H9 (cell line): ENCODE results near the gene FAM170B. TPM values are rescaled to one million over a fixed set of nuclear protein-coding genes. Genes with fewer than 3 reads are reported as not detected.

Source experiments
- DNase-seq: peaks from one replicate; pipeline ENCODE4 v3.0.0-alpha.2; 2017
- H2AFZ ChIP-seq: one replicate; pipeline ENCODE4 v1.6.1; 2013; ENCODE audit warnings: mild to moderate bottlenecking, low read length, control low read depth, moderate library complexity
- H2AK5ac ChIP-seq: 2 replicates; pipeline ENCODE4 v1.6.1; 2013; ENCODE audit warnings: low read length, control low read depth, mixed read lengths; ENCODE audit not compliant: insufficient read length
- H2BK120ac ChIP-seq: one replicate; pipeline ENCODE4 v1.6.1; 2013; ENCODE audit warnings: low read depth, mild to moderate bottlenecking, low read length, control low read depth, inconsistent platforms; ENCODE audit not compliant: poor library complexity, severe bottlenecking
- H2BK12ac ChIP-seq: 2 replicates; pipeline ENCODE4 v1.6.1; 2013; ENCODE audit warnings: low read length, control low read depth, mixed read lengths, low read depth; ENCODE audit not compliant: insufficient read length
- H2BK15ac ChIP-seq: 2 replicates; pipeline ENCODE4 v1.6.1; 2013; ENCODE audit warnings: low read depth, low read length, control low read depth
- H2BK20ac ChIP-seq: one replicate; pipeline ENCODE4 v1.6.1; 2013; ENCODE audit warnings: low read depth, mild to moderate bottlenecking, low read length, control low read depth, inconsistent platforms; ENCODE audit not compliant: poor library complexity, severe bottlenecking
- H2BK5ac ChIP-seq: 2 replicates; pipeline ENCODE4 v1.6.1; 2013; ENCODE audit warnings: low read length, control low read depth, mixed read lengths; ENCODE audit not compliant: insufficient read length
- H3K14ac ChIP-seq: 2 replicates; pipeline ENCODE4 v1.6.1; 2013; ENCODE audit warnings: low read length, control low read depth; ENCODE audit not compliant: insufficient read depth
- H3K18ac ChIP-seq: 2 replicates; pipeline ENCODE4 v1.6.1; 2013; ENCODE audit warnings: low read depth, mild to moderate bottlenecking, mixed read lengths, low read length, control low read depth; ENCODE audit not compliant: insufficient read length
- H3K23ac ChIP-seq: 2 replicates; pipeline ENCODE4 v1.6.1; 2013; ENCODE audit warnings: low read length, control low read depth, mixed read lengths, low read depth; ENCODE audit not compliant: insufficient read length
- H3K23me2 ChIP-seq: 2 replicates; pipeline ENCODE4 v1.6.1; 2013; ENCODE audit warnings: low read depth, mild to moderate bottlenecking, mixed read lengths, low read length, control low read depth; ENCODE audit not compliant: insufficient read length, poor library complexity, severe bottlenecking
- H3K27ac ChIP-seq: 2 replicates; pipeline ENCODE4 v1.5.1; 2013; ENCODE audit warnings: low read length, control low read depth, mixed read lengths, low read depth; ENCODE audit not compliant: insufficient read length
- H3K27me3 ChIP-seq: 2 replicates; pipeline ENCODE4 v1.6.1; 2013; ENCODE audit warnings: low read length, control low read depth, inconsistent platforms; ENCODE audit not compliant: insufficient read depth
- H3K4ac ChIP-seq: 2 replicates; pipeline ENCODE4 v1.6.1; 2013; ENCODE audit warnings: low read depth, mild to moderate bottlenecking, control low read depth, inconsistent platforms, low read length, moderate library complexity
- H3K4me1 ChIP-seq: 2 replicates; pipeline ENCODE4 v1.6.1; 2013; ENCODE audit warnings: low read length, control low read depth, inconsistent platforms; ENCODE audit not compliant: insufficient read depth
- H3K4me2 ChIP-seq: 2 replicates; pipeline ENCODE4 v1.6.1; 2013; ENCODE audit warnings: low read length, control low read depth, mixed read lengths; ENCODE audit not compliant: insufficient read length, insufficient read depth
- H3K56ac ChIP-seq: 2 replicates; pipeline ENCODE4 v1.6.1; 2013; ENCODE audit warnings: low read depth, mild to moderate bottlenecking, mixed read lengths, low read length, control low read depth; ENCODE audit not compliant: insufficient read length
- H3K79me1 ChIP-seq: 2 replicates; pipeline ENCODE4 v1.6.1; 2013; ENCODE audit warnings: low read depth, mild to moderate bottlenecking, moderate library complexity, low read length, control low read depth, inconsistent platforms; ENCODE audit not compliant: insufficient read depth, poor library complexity, severe bottlenecking
- H3K79me2 ChIP-seq: 2 replicates; pipeline ENCODE4 v1.6.1; 2013; ENCODE audit warnings: low read length, control low read depth, inconsistent platforms; ENCODE audit not compliant: insufficient read depth
- H3K9ac ChIP-seq: 2 replicates; pipeline ENCODE4 v1.6.1; 2013; ENCODE audit warnings: low read length, control low read depth, mixed read lengths; ENCODE audit not compliant: insufficient read length; ENCODE audit errors: extremely low read depth
- H3K9me3 ChIP-seq: one replicate; pipeline ENCODE4 v1.6.1; 2013; ENCODE audit warnings: low read depth, low read length, inconsistent platforms; ENCODE audit not compliant: control insufficient read depth
- H3T11ph ChIP-seq: one replicate; pipeline ENCODE4 v1.6.1; 2013; ENCODE audit warnings: mild to moderate bottlenecking, low read length, control low read depth, inconsistent platforms
- H4K20me1 ChIP-seq: one replicate; pipeline ENCODE4 v1.6.1; 2013; ENCODE audit not compliant: control insufficient read depth, insufficient read length, insufficient read depth
- H4K5ac ChIP-seq: 2 replicates; pipeline ENCODE4 v1.6.1; 2013; ENCODE audit warnings: low read depth, mild to moderate bottlenecking, mixed read lengths, low read length, control low read depth; ENCODE audit not compliant: insufficient read length
- H4K8ac ChIP-seq: replicated peaks from 2 replicates; pipeline ENCODE4 v1.6.1; 2013; ENCODE audit warnings: low read length, control low read depth, mixed read lengths, low read depth; ENCODE audit not compliant: insufficient read length
- H4K91ac ChIP-seq: 2 replicates; pipeline ENCODE4 v1.6.1; 2013; ENCODE audit warnings: low read depth, mild to moderate bottlenecking, moderate library complexity, mixed read lengths, low read length, control low read depth; ENCODE audit not compliant: insufficient read length
- H3K27ac Mint-ChIP-seq, 3 experiments: 2 replicates in 2 of 3; 3 replicates in 1 of 3; pipeline ENCODE4 v1.8.0; 2020 to 2021; ENCODE audit warnings: mixed read lengths in 3 of 3, mild to moderate bottlenecking in 1 of 3, moderate library complexity in 1 of 3
- H3K27me3 Mint-ChIP-seq: 2 replicates; pipeline ENCODE4 v1.8.0; 2021; ENCODE audit warnings: low read depth, mild to moderate bottlenecking, moderate library complexity, mixed read lengths
- H3K36me3 Mint-ChIP-seq, 3 experiments: 2 replicates in 2 of 3; 3 replicates in 1 of 3; pipeline ENCODE4 v1.8.0; 2020 to 2021; ENCODE audit warnings: low read depth in 3 of 3, mixed read lengths in 3 of 3; ENCODE audit not compliant: insufficient read depth in 1 of 3
- H3K4me1 Mint-ChIP-seq, 2 experiments: 2 replicates each; pipeline ENCODE4 v1.8.0; 2020; ENCODE audit warnings: mixed read lengths in 2 of 2
- H3K4me3 Mint-ChIP-seq, 2 experiments: 2 replicates in 1 of 2; 3 replicates in 1 of 2; pipeline ENCODE4 v1.8.0; 2020 to 2021; ENCODE audit warnings: mild to moderate bottlenecking in 2 of 2, mixed read lengths in 2 of 2, moderate library complexity in 1 of 2
- H3K9me3 Mint-ChIP-seq, 2 experiments: 2 replicates in 1 of 2; 3 replicates in 1 of 2; pipeline ENCODE4 v1.8.0; 2020; ENCODE audit warnings: mild to moderate bottlenecking in 2 of 2, mixed read lengths in 2 of 2, moderate library complexity in 1 of 2
- CTCF ChIP-seq: fragments of 200-600 bp; sonication (generic); conservative IDR thresholded peaks from 3 replicates; pipeline ENCODE4 v1.8.0; 2021; ENCODE audit warnings: antibody characterized with exemption, mild to moderate bottlenecking
- WGBS: extraction: QIAGEN DNeasy Blood & Tissue Kit; methylation state at CpG from one replicate; pipeline ENCODE4 v1.1.7; 2013; ENCODE audit warnings: missing lambda C conversion rate, low lambda C conversion rate, mixed read lengths; ENCODE audit not compliant: insufficient read length; ENCODE audit errors: extremely low coverage; 5-methylcytosine and 5-hydroxymethylcytosine counted together
- total RNA-seq: library from RNA; stranded (reverse); gene quantifications from 2 replicates; pipeline ENCODE4 v1.2.1, GENCODE V29; 2021

Gene FAM170B
- total RNA-seq, 1 experiment from 2014 or later = not detected

GRCh38 chr10:49081547-49082275 is 52.1 kb downstream of the FAM170B start:
- Histone ChIP-seq H3K27ac (no peak overlapping the region), H2AK5ac (no peak overlapping the region), H2BK20ac (no peak overlapping the region), H2BK120ac (no peak overlapping the region), H4K5ac (no peak overlapping the region), H3K79me2 (no peaks in the 10 kb centered on the region), H3K9me3 (no peaks in the 10 kb centered on the region), H3K23me2 (no peaks in the 10 kb centered on the region), H4K91ac (no peak overlapping the region), H3K27me3 (no peaks in the 10 kb centered on the region; the same call in 1 of the 2 replicates), H3T11ph (no peak overlapping the region), H2BK15ac (no peak overlapping the region), H3K79me1 (no peaks in the 10 kb centered on the region), H3K56ac (no peak overlapping the region), H3K4me2 (no peak overlapping the region), H2BK12ac (no peak overlapping the region), H2BK5ac (no peak overlapping the region), H3K18ac (no peak overlapping the region), H4K20me1 (no peaks in the 10 kb centered on the region), H3K23ac (no peak overlapping the region), H3K9ac (no peak overlapping the region), H4K8ac (no peak overlapping the region), H2AFZ (no peak overlapping the region), H3K14ac (no peak overlapping the region; the same call in 1 of the 2 replicates), H3K4me1 (peaks cover 3% of the 10 kb centered on the region; the same call in 1 of the 2 replicates), H3K4ac (no peak overlapping the region)
- H3K27ac Mint-ChIP-seq = peak overlapping the region; percentile 83 to 95 (median 87)
- peaks cover 14% of the 10 kb centered on the region for H3K27me3 Mint-ChIP-seq
- no peak for TF ChIP-seq CTCF
- peaks cover 0 to 5% (median 4%) of the 10 kb centered on the region in 3 experiments; a peak in 3 of 7 replicates for H3K36me3 Mint-ChIP-seq
- no peak overlapping the region; a peak in 1 of 5 replicates for H3K4me3 Mint-ChIP-seq
- WGBS = no CpG with 5 or more reads among the region's 9 CpGs
- DNase-seq = peak; percentile 35
- peaks cover 5 to 11% of the 10 kb centered on the region in 2 experiments for H3K9me3 Mint-ChIP-seq
- peaks cover 23 to 27% of the 10 kb centered on the region in 2 experiments for H3K4me1 Mint-ChIP-seq

Other genes starting within 250 kb of the FAM170B start
- gene LRRC18, start 194.2 kb downstream of the FAM170B start, total RNA-seq = not detected in 2 replicates
- gene VSTM4, start 18.5 kb downstream of the FAM170B start, total RNA-seq = 0.35 and 0.44 TPM in 2 replicates
- not detected in 2 replicates for gene TMEM273, start 54.4 kb upstream of the FAM170B start, total RNA-seq
- not detected in 2 replicates for gene C10orf71, start 165.1 kb upstream of the FAM170B start, total RNA-seq